Measurements from ENCODE around the gene TPRN.
"Not testable (repeated sequence)": the region's sequence is repeated elsewhere in the genome, so short reads cannot be mapped to it uniquely, and the experiment has no call there.

Gene TPRN, protein sequence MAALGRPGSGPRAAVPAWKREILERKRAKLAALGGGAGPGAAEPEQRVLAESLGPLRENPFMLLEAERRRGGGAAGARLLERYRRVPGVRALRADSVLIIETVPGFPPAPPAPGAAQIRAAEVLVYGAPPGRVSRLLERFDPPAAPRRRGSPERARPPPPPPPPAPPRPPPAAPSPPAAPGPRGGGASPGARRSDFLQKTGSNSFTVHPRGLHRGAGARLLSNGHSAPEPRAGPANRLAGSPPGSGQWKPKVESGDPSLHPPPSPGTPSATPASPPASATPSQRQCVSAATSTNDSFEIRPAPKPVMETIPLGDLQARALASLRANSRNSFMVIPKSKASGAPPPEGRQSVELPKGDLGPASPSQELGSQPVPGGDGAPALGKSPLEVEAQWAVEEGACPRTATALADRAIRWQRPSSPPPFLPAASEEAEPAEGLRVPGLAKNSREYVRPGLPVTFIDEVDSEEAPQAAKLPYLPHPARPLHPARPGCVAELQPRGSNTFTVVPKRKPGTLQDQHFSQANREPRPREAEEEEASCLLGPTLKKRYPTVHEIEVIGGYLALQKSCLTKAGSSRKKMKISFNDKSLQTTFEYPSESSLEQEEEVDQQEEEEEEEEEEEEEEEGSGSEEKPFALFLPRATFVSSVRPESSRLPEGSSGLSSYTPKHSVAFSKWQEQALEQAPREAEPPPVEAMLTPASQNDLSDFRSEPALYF

DNA sequence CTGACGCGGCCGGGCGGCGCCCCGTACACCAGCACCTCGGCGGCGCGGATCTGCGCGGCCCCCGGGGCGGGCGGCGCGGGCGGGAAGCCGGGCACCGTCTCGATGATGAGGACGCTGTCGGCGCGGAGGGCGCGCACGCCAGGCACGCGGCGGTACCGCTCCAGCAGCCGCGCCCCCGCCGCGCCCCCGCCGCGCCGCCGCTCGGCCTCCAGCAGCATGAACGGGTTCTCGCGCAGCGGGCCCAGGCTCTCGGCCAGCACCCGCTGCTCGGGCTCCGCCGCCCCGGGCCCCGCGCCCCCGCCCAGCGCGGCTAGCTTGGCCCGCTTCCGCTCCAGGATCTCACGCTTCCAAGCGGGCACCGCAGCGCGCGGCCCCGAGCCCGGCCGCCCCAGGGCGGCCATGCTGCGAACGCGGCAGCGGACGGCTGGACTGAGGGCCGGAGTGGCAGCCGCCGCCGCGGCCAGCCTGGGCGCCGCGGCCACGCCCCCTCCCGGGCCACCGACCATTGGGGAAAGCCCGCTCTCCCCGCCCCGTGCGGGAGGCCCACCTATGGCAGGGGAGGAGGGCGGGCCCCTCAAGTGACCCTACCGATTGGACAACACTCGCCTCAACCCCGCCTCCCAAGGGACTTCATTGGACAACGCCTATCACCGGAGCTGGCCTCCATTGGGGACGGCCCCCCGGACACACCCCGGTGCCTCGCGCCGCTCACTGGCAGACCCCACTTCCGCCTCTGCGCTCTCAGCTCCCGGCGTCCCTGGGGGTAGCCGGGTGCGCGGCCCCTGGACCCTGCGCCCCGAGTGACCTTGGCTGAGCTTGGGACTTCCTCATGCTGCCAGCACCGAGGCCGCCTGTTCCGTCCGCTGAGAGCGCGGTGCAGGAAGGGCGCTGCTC is at the start of gene TPRN:
TPRN (minus strand) TSS at position 431 of the 894 bp plus-strand sequence; CDS start at position 401, 30 bp downstream.
- DNase-seq (ENCODE audit: low spot score): peak; percentile 99

GRCh38 chr9:137247916-137248175 is 47.3 kb upstream of the TPRN start:
- no peak for DNase-seq (ENCODE audit: low spot score)

DNA sequence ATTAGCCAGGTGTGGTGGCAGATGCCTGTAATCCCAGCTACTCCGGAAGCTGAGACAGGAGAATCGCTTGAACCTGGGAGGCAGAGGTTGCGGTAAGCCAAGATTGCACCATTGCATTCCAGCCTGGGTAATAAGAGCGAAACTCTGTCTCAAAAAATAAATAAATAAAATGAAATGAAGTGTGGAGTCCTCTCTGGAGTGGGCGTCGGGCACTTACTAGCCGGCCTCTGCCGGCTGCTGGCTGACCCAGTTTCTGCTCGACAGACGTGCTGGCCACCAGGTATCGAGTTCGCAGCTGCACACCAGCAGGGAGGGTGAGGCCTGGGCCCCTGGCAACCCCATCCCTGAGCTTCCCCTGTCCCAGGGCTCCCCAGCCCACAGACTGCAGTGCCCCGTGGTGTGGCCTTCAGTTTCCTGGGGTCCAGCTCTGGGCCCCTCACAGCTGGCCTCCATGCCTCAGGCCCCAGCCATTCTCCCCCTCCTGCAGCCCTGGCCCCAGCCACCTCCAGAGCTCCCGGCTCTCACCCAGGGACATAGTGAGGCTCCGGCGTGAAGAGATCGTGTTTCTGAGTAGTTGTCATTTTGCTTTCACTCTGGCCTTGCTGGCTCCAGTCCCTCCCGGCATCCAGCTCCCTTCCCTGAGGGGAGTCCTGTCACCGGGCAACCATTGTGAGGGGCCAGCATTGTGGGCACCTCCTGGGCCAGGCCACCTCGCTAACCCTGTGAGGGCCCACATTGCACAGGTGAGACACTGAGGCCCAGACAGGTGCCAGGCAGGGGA is 46.8 kb upstream of the TPRN start:
- DNase-seq (ENCODE audit: low spot score): no peak

DNA sequence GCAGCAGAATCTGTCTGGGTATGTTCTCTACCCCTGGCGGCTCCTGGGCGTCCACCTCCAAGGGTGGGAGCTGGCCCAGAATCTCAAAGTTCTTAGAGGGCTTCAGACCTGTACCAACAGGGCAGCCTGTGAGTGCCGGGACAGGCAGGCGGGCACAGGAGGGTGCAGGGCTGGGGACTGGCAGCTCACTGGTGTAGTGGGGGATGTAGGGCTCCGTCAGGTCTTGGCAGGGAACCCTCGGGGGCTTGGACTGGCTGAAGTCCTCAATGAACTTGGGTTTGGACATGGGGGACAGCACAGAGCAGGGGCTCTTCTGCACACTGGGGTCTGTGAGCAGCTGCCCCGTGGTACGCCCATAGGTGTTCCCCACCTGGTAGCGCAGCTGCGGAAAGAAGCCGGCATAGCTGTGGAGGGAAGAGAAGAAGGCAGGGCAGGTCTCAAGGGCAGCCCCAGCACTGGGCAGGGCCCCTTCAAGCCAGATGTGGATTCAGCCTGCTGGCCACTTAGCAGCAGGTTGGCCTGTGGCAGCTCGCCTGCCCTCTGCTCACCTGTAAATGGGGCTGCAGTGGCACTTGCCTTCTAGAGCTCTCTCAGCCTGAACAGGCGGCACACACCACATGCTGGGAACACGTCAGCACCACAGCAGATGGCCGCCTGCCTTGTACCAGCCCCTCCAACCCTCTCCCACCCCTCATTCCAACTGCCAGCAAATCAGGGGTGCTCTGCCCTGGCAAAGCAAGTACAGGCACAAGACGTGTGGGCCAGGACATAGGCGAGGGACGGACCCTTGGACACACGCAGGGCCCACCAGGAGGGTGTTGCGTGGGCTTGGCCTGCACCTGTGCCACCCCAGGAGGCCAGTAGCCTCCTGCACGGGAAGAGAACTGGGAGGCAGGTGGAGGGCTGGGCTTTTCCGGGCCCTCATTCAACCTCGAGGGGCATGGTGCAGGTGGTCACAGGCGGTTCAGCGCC is 45.2 kb upstream of the TPRN start:
- DNase-seq (ENCODE audit: low spot score): no peak

DNA sequence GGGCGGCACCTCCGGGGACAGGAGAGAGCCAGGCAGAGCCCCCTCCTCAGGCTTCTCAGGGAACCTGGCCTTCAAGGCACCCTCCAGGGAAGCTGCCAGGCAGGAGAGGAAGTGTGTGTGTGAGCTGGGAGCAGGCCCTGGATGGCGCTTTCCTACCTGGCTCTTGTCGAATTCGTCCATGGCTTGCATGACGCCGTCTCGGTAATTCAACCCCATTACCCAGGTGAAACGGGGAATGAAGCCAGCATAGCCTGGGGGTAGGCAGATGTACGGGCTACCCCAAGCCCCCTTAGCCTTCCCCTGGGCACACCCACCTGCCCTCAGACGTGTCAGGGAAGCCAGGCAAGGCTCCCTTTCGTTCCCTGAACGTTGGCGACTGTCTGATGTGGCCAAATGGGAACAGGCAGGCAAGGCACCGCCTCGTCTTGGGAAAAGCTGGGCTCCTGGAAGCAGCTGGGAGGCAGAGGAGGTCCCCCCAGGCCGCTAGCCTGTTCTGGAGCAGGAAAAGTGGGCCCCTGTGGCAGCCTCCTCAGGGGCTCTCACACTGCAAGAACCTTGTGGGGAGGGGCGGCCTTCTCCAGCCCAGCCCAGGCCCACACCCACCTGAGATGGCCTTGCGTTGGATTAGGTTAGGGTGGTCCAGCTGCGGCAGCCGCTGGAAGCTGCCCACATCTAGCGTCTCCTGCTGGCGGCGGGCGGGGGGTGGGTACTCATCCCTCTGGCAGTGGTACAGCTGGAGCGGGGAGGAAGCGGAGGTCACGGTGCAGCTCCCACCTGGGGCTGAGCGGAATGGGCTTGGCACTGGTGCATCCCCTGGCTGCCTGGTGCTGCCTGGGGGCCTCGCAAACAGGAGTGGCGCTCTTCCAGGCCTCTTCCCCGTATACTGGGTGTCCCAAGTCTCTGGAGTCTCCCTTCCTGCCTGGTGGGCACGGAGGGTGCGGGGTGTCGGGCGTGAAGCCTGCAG is 44.2 kb upstream of the TPRN start:
- no peak for DNase-seq (ENCODE audit: low spot score)

DNA sequence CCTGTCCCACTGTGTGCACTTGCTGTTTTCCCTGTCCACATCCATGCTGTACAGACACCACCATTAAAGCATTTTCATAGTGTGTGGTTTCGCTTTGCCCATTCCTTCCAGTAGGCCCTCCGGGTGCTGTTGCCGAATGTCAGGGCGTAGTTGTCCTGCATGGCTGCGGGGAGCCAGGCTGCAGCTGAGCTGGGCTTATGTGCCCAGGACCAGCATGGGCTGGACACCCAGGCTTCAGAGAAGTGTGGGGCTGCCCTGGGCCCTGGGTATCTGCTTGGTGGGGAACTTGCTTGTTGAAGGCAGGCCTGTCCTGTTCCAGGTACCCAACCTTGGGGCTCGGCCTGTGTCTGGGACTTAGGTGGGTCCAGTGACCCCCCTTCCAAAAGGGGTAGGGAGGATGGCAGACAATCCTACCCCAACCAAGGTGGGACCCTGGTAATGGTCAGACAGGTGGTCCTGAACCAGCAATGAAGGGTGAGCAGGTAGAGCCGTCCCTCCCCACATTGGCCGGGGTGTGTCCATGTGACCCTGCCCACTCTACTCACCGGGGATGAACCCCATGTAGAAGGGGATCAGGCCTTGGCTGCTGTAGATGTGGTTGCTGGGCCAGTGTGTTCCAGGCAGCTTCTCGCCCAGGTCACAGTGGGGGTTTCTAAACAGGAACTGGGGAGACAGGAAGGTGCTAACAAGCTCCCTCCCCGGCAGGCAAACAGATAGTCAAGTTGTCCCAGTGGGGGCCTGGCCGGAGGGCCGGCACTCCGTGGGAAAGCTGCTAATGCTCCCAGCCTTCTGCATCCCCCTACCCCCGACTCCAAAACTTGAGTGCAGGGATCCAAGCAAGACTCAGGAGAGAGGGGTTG is 43.3 kb upstream of the TPRN start:
- no peak for DNase-seq (ENCODE audit: low spot score)

DNA sequence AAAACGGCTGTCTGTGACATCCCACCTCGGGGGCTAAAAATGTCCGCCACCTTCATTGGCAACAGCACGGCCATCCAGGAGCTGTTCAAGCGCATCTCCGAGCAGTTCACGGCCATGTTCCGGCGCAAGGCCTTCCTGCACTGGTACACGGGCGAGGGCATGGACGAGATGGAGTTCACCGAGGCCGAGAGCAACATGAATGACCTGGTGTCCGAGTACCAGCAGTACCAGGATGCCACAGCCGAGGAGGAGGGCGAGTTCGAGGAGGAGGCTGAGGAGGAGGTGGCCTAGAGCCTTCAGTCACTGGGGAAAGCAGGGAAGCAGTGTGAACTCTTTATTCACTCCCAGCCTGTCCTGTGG is 42.7 kb upstream of the TPRN start:
- DNase-seq (ENCODE audit: low spot score): not testable (repeated sequence)

- DNase-seq (ENCODE audit: low spot score): no peak
Measured at GRCh38 chr9:137242269-137243203, 42.0 kb upstream of the TPRN start.

DNA sequence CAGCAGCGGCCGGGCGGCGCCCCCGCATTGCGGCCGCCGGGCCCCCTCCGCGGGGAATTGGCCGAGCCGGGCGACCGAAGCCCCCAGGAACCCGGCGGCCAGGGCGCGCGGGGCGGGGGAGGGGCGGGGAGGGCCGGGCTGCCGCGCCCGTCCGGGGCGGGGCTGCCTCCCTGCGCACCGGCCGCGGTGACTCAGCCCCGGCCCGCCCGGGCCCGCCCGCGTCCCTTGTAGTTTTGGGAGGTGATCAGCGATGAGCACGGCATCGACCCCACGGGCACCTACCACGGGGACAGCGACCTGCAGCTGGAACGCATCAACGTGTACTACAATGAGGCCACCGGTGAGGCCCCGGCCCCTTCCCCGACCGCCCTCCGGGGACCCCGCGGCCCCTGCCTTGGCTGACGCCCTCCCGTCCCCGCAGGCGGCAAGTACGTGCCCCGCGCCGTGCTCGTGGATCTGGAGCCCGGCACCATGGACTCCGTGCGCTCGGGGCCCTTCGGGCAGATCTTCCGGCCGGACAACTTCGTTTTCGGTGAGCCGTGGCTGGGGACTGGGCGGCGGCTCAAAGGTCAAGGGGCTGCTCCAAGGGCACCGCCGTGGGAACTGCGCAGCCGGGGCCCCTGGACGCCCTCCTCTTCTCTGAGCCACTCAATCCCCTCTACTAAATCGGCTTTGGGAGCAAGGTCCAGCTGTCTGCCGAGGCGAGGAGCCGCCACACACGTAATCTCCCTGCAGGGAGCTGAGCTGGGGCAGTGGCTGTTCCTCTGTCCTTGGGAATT is 41.1 kb upstream of the TPRN start:
- DNase-seq (ENCODE audit: low spot score): no peak

DNA sequence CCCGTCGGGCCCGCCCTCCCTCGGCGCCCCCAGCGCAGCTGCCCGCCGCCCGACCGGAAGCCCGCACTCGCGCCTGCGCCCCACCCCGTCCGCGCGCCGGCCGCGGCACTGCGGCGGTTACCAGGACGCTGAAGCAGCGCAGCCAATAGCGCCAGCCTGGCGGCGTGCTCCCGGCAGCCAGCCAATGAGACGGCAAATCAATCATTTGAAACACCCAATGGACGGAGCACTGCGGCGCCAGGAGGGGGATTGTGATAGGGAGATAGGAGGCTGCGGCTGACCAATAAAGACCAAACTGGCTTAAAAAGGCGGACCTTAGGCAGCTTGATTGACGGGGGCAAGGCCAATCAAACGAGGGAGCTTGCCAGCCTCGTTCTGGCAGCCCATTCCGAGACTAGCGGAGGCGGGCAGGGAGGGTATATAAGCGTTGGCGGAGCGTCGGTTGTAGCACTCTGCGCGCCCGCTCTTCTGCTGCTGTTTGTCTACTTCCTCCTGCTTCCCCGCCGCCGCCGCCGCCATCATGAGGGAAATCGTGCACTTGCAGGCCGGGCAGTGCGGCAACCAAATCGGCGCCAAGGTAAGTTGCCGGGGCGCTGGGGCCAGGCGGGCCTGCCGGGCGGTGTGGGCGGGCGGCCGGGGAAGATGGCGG is 40.4 kb upstream of the TPRN start, which contains the start of gene TUBB4B:
TUBB4B (plus strand) TSS at position 447 of the 649 bp plus-strand sequence; CDS start at position 521, 74 bp downstream.
- DNase-seq (ENCODE audit: low spot score): peak; percentile 100

DNA sequence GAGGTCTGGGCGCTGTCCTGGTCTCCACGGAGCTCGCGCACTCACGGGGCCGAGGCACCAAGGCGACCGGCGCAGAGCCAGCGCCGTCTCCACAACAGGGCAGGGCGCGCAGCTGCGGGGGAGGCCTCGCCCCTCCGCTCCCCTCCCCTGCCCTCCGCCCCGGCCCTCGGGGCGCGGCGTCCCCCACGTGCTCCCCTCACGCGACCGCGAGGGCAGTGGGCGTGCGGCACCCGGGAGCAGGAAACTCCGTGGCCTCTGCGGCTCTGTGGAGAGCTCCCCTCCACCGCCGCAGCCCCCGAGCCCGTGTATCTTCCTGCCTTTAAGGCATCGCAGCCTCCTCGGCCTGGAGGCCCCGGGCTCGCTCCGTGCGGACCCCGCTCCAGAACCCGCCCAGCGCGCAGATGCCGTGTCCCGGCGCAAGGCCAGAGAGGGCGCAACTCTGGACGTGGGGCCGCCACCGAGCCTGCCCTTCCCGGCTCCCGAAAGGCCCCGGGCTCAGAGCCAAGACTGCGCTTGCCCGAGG is 39.8 kb upstream of the TPRN start:
- no peak for DNase-seq (ENCODE audit: low spot score)

DNA sequence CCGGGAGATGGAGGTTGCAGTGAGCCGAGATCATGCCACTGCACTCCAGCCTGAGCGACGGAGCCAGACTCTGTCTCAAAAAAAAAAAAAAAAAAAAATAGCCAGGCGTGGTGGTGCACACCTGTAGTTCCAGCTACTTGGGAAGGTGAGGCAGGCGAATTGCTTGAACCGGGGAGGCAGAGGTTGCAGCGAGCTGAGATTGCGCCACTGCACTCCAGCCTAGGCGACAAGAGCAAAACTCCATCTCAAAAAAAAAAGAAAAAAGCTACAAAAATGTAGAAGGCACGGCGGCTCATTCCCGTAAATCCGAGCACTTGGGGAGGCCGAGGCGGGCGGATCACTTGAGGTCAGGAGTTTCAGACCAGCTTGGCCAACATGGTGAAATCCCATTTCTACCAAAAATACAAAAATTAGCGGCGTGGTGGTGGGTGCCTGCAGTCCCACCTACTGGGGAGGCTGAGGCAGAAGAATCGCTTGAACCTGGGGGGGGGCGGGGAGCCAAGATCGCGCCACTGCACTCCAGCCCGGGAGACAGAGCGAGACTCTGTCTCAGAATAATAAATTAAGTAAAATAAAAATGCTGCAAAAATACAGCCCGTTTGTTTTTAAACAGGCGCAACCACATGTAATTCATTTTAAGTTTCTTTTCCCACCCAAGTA is 39.1 kb upstream of the TPRN start:
- DNase-seq (ENCODE audit: low spot score): not testable (repeated sequence)

- no peak for DNase-seq (ENCODE audit: low spot score)
Measured at GRCh38 chr9:137237759-137238726, 37.5 kb upstream of the TPRN start.

- no peak for DNase-seq (ENCODE audit: low spot score)
Measured at GRCh38 chr9:137236936-137237421, 36.4 kb upstream of the TPRN start.
